Sigmoid colon (tissue), 3 donors: ENCODE results near the gene VCX.

Source experiments
- CTCF ChIP-seq, 4 experiments: fragments of 450-650 bp in 3 of 4; fragments of 200-600 bp in 1 of 4; IDR thresholded peaks; one replicate each; pipeline ENCODE4 v1.5.1; 2016 to 2019; ENCODE audit warnings: antibody characterized with exemption in 4 of 4, mild to moderate bottlenecking in 3 of 4, moderate library complexity in 2 of 4
- POLR2A ChIP-seq, 2 donors: fragments of 450-650 bp; IDR thresholded peaks; one replicate each; pipeline ENCODE4 v1.6.1; 2016; ENCODE audit warnings: antibody characterized with exemption in 2 of 2, mild to moderate bottlenecking in 2 of 2, moderate library complexity in 2 of 2

- TF ChIP-seq POLR2A (IDR thresholded peaks at IDR 0.05) (no peak), CTCF (IDR thresholded peaks at IDR 0.05) (no peak)
Observed at GRCh38 chrX:7876957-7877356, 34.0 kb downstream of the VCX start.
